Stimulated activated CD4-positive, alpha-beta T cell treated with anti-CD3 and anti-CD28 coated beads, Interleukin-1b, Interleukin-23, amount 100 ng/mL, for 24 hours (primary cell): ENCODE results near the gene SAMD4B.
"Not testable (repeated sequence)": the region's sequence is repeated elsewhere in the genome, so short reads cannot be mapped to it uniquely, and the experiment has no call there.

Experiments
- DNase-seq, 4 experiments: peaks; one replicate each; pipeline ENCODE4 v3.0.0-alpha.2; 2020; ENCODE audit warnings: low read depth in 4 of 4, low spot score in 1 of 4

The SAMD4B gene

GRCh38 chr19:39363901-39364457, 21.8 kb downstream of the SAMD4B start:
- DNase-seq: no peak

DNA sequence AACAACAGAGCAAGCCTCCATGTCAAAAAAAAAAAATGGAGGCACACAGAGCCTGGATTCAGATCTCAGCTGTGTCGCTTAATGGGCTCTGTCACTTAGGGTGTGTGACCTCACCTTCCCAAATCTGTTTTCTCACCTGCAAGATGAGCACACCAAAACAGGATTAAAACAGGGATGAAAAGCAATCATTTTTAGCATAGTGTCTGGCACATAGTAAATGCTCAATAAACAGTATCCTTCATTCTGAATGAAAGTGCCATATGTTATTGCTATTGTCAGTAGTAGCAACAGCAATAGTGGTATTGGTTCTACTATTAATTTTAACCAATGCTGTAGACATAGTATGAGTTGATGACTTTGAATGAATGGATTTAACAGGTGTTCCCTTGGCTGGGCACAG, 23.3 kb downstream of the SAMD4B start:
- DNase-seq: no peak

GRCh38 chr19:39369200-39369599, 27.0 kb downstream of the SAMD4B start:
- DNase-seq: no peak

- DNase-seq: no peak
Observed at GRCh38 chr19:39370735-39371134, 28.5 kb downstream of the SAMD4B start.

GRCh38 chr19:39372047-39372802, 30.0 kb downstream of the SAMD4B start:
- no peak for DNase-seq

GRCh38 chr19:39372941-39373340, 30.7 kb downstream of the SAMD4B start:
- DNase-seq: no peak

DNA sequence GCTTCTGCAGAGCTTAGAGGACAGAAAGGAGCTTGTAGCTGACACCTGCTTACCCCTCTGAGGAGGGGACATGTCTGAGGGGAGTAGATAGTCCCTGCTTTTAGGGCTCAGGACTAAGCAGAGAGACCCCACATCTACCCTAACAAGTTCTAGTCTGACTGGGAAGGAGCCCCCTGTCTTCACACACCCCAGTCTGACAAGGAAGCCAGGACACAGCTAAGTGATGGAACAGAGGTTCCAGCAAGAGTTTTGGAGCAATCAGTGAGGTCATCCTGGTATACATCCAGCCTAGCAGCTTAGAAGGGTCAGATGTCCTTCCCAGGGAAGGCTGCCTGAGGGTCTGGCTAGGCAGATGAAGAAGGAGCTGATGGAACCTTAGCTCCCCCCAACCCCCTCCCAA, 33.7 kb downstream of the SAMD4B start:
- DNase-seq: no peak

- DNase-seq: no peak
Observed at GRCh38 chr19:39377373-39378362, 35.4 kb downstream of the SAMD4B start.

DNA sequence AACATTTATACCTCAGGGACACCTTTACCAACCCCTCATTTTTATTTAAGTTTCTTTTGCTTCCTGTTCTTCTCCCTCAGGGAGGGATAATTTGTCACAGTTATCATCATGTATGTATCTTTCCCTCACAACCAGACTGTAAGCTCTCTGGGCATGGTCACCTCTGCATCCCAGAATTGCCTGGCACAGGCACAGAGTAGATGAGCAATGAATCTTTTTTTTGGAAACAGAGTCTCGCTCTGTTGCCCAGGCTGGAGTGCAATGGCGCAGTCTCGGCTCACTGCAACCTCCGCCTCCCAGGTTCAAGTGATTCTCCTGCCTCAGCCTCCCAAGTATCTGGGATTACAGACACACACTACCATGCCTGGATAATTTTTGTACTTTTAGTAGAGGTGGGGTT, 37.1 kb downstream of the SAMD4B start:
- not testable (repeated sequence) for DNase-seq

DNA sequence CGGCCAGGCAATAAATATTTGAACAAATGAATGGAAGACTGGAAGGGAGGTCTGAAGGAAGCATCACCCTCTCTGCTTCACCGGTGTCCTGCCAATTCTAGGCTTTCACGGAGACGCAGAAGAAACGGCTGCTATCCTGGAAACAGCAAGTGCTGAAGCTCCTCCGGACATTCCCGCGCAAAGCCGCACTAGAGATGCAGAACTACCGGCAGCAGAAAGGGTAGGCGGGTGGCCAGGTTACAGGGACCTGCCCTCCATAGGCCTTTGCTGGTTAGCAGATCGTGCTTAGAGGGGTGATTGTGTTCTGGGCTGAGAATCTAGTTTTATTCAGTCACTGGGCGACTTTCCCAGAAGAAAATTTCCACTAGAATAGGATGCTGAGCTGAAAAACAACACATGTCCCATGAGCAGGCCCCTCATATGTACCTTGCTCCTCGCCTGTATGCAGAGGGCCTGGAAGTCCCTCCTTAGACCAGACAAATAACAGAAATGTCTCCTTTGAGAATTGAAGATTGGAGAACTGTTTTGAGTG, 37.7 kb downstream of the SAMD4B start:
- no peak for DNase-seq

GRCh38 chr19:39380521-39381502, 38.6 kb downstream of the SAMD4B start:
- no peak for DNase-seq

GRCh38 chr19:39381910-39382611, 39.8 kb downstream of the SAMD4B start:
- no peak for DNase-seq

GRCh38 chr19:39382991-39383828, 41.0 kb downstream of the SAMD4B start:
- DNase-seq: no peak

DNA sequence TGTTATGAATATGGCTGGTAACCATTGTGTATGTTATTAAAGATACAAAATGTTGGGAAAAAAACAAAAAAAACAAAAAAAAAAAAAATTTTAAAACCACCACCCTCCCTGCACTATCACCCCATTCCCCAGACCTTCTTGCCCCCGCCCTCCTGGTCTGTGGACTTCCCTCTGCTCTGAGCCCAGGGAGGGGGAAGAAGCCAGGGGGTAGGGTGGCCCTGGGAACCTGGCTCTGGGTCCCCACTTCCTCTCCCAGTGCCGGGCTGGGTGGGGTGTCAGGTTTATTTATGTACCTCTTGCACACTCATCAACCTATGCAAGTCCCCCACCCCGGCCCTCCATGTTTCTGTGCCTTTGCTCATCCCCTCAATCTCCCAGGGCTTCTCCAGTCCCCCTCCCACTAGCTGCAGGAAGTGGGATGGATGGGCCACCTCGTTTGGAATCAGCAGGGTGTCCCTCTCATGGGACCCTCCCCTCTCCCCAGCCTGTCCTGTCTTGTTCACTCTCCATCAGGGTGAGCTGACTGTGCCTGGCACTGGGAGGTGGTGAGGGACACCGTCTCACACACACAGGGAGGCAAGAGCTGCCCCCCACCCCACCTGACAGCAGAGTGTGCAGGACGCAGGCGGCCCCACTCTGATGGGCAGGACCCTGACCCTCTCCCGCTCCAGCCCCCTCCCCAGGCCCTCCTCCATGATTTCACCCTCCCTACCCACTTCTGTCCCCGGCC, 42.8 kb downstream of the SAMD4B start:
- no peak for DNase-seq

DNA sequence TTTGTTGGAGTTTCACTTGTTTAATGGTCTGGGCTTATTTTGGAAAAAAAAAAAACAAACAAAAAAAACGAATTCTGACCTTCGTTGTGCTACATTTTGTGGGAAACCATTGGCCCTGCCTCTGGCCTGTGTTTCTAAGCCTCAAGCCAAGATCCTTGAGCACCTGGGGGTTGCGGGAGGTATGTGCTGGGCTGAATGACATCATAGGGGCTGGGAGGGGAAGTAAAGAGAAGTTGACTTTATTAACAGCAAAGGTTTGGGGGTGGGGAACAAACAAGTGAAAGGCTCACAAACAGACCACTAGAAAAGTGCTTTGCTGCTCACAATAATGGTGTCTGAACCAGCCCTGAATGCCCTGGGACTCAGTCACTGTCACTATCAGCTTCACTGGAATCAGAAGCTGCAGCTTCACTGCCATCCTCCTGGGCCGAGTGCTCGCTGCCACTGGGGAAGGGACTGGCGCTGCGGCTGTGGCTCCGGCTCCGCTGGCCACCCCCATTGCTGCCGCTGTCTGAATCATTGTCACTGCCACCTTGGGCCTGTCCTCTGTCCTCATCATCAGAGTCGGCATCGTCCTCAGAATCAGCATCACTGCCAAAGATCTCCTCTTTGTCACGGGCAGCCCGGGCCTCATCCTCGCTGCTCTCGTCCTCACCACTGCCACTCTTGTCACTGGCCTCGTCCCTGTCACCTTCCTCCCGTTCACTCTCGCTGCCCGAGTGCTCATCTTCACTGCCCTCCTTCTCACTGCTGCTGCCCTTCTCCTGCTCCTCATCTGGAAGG, 43.6 kb downstream of the SAMD4B start:
- no peak for DNase-seq

- DNase-seq: no peak
Observed at GRCh38 chr19:39386557-39386956, 44.3 kb downstream of the SAMD4B start.

- DNase-seq: no peak
Observed at GRCh38 chr19:39388657-39389056, 46.4 kb downstream of the SAMD4B start.
